ENCODE data around the gene KNCN.

The KNCN gene

DNA sequence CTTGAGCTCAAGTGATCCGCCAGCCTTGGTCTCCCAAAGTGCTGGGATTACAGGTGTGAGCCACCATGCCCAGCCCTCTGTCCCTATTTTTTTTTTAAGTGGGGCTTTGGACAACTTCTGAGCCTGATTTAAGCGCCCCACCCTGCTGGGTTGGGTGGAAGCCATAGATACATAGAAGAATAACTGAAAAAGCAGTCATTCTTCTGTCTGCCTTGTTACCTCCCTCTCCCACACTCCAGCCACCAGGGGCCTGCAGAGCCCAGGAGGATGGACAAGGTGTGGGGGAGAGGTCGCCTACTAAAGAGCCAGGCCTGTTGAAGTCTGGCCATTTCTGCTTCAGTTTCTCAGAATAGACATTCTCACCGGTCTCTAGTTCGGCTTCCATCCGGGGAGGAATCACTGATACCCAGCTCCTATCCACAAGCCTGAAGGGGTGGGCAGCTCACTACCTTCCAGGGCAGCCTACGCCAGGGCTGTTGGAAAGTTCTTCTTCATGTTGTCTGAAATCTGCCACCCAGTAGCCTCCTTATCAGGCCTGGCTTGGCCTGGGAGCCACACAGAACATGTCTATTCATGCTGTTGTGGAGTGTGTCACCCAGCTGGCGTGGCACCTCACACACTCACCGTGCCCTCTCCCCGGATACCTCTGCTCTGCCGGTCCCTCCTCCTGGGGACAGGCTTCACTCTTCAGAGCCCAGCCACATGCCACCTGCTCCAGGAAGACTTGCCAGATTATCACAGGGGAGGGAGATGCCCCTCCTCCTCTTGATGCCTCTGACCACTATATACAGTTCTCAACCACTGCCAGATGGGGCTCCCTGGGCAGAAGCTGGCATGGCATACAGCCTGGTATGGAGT, 27.7 kb downstream of the KNCN start:
- DNase-seq, result no peak

DNA sequence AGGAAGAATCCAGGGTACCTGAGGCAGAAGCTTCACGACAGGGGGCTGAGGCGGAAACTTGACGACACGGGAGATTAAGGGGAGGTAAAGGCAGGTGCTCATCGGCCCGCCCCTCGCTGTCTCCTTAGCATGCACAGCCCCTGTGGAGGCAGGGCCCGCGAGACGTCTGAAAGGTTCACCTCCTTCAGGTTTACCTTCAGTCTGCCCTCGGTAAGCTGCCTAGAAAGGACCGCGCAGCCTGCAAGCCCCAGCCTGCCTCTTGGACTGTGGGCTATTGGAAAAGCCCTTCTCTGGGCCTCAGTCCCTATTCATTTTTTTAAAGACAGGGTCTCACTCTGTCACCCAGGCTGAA, 28.5 kb downstream of the KNCN start:
- DNase-seq, result no peak

DNA sequence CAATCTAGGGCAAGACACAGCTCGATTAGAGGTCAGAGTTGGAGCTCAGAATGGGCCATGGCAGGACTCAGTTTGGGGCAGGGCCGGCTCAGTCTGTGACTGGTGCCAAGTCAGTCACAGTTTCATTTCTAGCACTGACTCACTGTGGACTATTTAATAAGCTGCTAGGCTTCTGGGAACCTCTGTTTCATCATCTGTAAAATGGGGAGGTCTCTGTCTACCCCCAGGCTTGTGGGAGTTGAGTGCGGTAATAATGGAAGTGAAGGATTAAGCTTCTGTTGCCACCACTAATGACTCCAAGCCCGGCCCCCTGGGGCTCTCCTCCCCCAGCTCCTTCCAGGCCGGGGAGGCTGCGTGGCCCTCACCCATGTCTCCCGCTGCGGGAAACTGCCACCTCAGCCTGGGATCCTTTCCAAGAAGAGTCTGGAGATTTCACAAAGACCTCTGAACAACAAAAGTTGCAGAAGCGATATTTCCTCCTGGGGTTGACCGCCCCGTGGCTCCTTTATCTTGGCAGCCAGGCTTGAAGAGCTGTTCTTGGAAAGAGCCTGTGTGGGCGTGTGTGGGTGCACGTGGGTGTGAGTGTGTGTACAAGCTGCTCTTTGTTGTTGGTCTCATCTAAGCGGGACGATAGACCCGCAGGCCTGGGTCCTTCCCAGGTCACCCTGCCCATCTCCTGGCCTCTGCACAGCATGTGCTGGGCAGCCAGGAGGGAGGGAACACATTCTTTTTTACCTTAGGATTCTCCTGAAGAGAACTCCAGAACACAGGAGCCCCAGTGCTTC, 29.1 kb downstream of the KNCN start:
- DNase-seq, result no peak

- no peak for DNase-seq
These were observed 30.0 kb downstream of the KNCN start for GRCh38 chr1:46521414-46521813.

DNA sequence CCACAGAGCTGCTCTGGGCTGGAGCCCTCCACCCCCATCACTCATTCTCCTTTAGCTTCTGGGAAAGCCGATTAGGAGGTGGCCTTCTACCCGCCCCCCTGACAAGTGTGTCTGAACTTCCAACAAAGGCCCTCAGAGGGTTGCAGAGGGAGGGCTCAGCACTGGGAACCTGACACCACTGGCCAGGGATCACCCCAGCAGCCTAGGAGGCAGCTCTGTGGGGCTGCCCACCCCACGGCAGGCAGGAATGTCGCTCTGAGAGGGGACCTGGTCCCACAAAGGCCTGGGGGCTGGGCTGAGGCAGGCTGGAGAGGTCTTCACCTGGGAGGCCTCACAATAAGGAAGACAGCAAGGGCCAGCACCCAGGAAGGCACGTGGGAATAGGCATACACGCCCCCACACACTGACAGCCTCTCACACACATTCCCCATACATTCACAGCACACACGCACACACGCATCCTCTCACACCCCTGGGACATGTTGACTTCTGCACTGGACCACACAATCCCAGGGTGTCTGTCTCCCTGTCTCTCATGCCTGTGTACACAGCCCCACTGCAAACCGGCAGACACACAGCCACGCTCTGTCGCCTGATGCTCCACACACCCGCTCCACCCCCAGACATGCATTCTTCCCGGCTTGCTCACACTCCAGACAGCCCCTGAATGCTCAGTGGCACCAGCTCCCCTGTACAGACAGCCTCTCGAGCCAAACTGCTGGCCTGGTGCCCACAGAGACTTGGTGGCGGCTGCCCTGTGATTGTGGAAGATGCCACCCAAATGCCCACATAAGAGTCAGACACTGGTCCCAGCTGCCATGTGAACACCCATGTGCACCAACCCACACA, 31.2 kb downstream of the KNCN start:
- no peak for DNase-seq

GRCh38 chr1:46519209-46519608, 32.2 kb downstream of the KNCN start:
- no peak for DNase-seq

GRCh38 chr1:46517932-46518498, 33.4 kb downstream of the KNCN start:
- DNase-seq, result no peak

DNA sequence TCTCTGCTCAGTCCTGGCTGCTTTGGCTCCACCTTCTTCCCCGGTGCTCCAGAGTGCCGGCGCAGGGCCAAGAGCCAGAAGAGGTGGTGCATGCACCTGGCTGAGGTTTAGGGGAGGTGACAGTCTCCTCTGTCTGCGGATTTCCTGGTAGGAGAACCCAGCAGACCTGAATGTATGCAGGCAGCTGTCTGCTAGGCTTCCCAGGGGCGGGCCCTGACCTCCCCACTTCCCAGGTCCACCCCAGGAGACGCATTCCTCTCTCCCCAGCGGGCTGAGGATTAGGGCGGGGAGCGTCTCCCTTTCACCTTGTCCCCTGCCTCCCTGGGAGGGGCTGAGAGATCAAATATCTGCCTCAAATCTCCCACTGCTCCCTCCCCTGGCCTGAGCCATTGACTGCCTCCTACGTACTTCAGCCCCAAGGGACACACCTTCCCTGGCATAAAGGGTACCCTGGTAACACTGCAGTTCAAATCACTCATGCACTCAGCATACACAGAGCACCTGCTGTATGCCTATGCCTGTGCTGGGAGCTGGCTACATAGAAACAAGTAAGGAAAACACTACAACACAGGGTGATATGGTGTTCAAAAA, 34.3 kb downstream of the KNCN start:
- no peak for DNase-seq

- no peak for DNase-seq
These were observed 35.1 kb downstream of the KNCN start for GRCh38 chr1:46516200-46516950.

DNA sequence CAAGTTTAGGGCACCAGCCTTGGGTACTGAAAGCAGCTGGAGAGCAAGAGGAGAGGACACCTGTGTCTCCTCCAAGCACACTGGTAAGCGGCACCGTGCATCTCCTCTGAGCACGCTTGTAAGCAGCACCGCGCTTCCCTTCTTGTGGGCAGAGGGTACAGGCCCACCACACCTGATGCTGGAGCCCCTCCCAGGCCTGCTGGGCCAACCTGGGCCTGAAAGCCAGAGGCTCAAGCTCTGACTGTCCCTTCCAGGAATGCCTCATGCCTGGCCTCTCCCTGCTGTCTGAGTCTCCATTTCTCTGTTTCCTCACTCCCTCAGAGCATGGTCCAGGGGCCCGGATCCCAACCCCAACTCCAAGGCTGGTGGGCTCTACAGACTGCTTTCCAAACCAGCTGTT, 35.9 kb downstream of the KNCN start:
- no peak for DNase-seq

GRCh38 chr1:46513536-46513935, 37.9 kb downstream of the KNCN start:
- no peak for DNase-seq

GRCh38 chr1:46512792-46513190, 38.7 kb downstream of the KNCN start:
- DNase-seq, result no peak

DNA sequence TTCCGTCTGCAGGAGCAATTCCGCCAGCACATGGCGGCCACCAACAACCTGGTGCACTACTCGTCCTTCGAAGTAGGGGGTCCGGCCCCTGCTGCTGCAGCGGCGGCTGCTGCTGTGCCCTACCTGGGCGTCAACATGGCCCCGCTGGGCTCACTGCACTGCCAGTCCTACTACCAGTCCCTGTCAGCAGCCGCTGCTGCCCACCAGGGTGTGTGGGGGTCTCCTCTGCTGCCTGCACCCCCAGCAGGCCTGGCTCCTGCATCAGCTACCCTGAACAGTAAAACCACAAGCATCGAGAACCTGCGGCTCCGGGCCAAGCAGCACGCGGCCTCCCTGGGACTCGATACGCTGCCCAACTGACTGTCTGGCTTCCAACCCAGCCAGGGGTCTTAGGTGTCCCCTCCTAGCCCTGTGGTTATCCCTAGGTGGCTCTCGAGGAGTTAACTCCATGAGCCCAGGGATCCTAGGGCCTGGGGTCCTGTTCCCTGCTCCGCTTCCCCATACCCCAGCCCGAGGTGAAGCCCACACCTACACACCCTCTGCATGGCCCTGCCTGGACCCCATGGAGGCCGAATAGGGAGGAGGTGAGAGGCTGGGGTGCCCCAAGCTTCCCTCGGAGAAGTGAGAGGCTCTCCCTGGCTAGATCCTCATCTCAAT, 39.2 kb downstream of the KNCN start:
- DNase-seq, result no peak

GRCh38 chr1:46510998-46511365, 40.5 kb downstream of the KNCN start:
- no peak for DNase-seq

- no peak for DNase-seq
These were observed 41.0 kb downstream of the KNCN start for GRCh38 chr1:46510341-46510997.

DNA sequence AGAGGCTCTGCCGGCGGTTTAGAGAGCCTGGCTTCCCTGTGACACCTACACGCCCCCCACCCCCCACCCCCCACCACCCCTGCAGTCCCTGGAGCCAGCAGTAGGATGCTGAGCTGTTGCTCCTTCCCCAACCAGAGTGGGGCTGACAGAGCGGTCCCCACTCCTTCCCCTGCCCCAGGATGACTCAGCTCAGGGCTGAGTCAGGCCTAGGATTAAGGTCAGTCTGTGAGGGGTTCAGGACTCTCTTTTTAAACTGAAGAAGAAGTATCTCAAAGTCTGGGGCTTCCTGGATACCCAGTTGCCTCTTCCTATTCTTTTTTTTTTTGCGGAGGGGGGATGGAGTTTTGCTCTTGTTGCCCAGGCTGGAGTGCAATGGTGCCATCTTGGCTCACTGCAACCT, 42.7 kb downstream of the KNCN start:
- no peak for DNase-seq

DNA sequence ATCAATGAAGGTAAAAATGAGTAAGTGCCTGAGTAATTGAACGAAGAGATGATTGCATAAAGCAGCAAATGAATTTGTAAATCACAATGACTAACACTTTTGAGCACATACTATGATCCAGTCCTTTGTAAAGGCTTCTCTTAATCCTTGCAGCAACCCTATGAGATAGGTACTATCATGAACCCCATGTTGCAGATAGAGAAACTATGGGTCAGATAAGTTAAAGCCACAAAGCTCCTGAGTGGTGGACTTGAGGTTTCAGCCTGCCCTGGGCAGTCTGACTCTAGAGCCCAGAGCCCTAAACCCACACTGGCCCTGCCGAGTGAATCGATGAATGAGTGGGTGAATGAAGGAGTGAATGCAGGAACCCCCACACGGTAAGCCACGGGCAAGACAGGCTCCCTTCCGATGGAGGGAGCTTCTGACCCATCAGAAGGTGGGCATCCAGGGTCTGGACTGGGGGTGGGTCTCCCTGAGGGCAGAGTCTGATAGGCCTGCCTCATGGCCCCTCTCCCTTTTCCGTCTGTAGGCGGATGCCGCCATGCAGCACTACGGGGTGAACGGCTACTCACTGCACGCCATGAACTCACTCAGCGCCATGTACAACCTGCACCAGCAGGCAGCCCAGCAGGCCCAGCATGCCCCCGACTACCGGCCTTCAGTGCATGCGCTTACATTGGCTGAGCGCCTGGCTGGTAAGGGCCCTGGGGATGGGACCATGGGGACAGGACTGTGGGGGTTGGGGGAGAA, 44.8 kb downstream of the KNCN start:
- no peak for DNase-seq

DNA sequence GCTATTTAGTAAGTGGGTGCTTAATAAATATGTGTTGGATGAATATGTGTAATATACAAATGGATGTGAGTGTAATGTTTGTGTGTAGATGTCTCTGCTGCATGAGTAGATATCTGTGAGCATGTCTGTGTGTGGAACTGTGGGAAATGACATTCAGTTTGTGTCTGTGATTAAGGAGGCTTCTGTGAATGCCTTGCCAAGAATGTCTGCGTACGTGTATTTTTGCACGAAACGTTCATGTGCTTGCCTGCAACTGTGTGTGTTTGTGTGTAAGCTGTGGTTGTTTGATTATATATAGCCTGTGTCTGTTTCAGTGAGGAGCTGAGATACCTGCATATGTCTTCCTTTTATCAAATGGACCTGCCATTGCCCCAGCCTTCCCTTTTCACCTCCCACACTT, 48.0 kb downstream of the KNCN start:
- DNase-seq, result no peak

DNA sequence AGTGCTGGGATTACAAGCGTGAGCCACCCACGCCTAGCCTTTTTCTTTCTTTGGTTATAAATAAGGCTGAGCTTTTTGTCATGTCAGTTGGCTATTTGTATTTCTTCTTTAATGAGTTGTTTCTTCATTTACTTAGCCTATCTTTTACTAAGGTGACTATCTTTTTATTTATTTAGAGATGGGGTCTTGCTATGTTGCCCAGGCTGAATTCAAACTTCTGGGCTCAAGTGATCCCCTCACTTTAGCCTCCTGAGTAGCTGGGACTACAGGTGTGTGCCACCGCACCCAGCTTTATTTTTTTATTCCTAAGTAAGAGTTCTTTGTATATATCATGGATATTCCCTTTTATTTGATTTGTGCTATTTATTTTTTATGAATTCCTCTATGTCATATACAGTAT, 49.9 kb downstream of the KNCN start:
- no peak for DNase-seq

DNA sequence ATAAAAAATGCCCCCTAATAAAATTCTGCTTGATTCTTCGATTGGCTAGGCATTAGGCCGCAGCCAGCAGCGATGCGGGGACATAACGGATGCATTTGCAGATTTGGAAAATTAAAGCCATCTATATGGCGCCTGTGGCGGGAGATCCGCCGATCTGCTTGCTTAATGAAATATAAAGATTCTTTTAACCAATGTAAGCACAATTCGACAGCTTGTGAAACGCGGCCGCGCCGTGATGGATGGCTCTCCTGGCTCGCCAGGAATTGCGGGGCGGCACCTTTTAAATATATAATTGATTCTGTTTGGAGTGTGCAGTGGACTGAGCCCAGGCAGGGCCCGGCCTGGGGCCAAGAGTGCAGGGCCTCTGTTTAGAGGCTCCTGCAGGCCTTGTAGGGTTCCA, 53.8 kb downstream of the KNCN start:
- no peak for DNase-seq

Data from right hindlimb (tissue), 1 donor.